ENCODE data around the gene ABCA1.
"Not testable (repeated sequence)": the region's sequence is repeated elsewhere in the genome, so short reads cannot be mapped to it uniquely, and the experiment has no call there.

ABCA1 gene

DNA sequence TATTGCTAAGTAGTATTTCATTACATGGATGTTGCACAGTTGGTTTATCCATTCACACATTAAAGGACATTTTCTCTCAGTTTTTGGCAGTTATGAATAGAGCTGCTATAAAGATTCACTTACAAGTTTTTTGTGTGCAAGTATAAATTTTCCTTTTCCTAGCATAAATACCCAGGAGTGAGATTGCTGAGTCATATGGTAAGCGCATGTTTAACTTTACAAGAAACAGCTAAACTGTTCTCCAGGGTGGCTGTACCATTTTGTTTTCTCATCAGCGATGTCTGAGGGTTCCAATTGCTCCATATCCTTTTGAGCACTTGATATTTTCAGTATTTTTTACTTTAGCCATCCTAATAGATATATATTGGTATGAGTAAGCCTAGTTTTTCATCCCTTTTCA, 16.4 kb upstream of the ABCA1 start:
- DNase-seq (ENCODE audit: low spot score) = no peak
- no peak for TF ChIP-seq CTCF (IDR thresholded peaks at IDR 0.05; ENCODE audit: extremely low read depth, missing control alignments)

- DNase-seq (ENCODE audit: low spot score) = no peak
- TF ChIP-seq CTCF (IDR thresholded peaks at IDR 0.05; ENCODE audit: extremely low read depth, missing control alignments) = no peak
Observed at GRCh38 chr9:104941597-104941996, 13.6 kb upstream of the ABCA1 start.

GRCh38 chr9:104936291-104936690, 8.3 kb upstream of the ABCA1 start:
- DNase-seq (ENCODE audit: low spot score) = no peak
- TF ChIP-seq CTCF (IDR thresholded peaks at IDR 0.05; ENCODE audit: extremely low read depth, missing control alignments) = no peak

DNA sequence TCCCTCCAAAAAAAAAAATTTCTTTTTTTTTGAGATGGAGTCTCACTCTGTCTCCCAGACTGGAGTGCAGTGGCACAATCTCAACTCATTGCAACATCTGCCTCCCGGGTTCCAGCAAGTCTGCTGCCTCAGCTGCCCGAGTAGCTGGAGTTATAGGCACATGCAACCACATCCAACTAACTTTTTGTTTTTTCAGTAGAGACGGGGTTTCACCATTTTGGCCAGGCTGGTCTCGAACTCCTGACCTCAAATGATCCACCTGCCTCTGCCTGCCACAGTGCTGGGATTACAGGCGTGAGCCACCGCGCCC, 7.5 kb upstream of the ABCA1 start:
- not testable (repeated sequence) for DNase-seq (ENCODE audit: low spot score)

DNA sequence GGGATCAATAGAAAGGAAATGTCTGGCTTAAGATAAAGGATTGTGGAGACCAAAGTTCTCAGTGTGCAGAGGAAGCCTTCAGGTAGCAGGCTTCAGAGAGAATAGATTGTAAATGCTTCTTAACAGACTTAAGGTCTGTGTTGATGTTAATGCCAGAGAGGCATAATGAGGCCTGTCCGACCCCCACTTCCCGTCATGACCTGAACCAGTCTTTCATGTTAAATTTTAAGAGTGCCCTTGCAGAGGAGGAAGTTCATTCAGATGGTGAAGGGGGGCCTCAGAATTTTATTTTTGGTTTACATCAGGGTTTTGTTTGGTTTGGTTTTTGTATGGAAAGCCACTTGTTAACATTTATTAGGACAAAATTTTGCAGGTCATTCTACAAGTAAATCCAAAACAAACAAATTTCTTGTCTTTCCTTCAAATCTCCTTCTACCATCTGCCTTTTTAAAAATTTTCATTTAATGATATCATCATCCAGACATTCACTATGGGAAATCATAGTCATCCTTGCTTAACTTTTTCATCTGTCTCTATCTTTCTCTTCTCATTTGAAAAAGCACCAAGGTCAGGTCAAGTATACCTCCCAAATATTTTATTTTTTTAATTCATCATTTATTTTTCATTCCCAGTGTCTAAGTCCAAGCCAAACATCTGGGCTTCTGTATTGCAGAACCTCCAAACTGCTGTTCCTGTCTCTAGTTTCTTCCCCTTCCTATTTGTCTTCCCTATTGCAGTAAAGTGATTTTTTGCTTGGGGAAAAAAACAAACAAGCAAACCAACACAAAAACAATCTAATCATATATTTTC, 6.9 kb upstream of the ABCA1 start:
- DNase-seq (ENCODE audit: low spot score) = no peak
- no peak for TF ChIP-seq CTCF (IDR thresholded peaks at IDR 0.05; ENCODE audit: extremely low read depth, missing control alignments)

- not testable (repeated sequence) for DNase-seq (ENCODE audit: low spot score)
Observed at GRCh38 chr9:104933091-104933490, 5.1 kb upstream of the ABCA1 start.

DNA sequence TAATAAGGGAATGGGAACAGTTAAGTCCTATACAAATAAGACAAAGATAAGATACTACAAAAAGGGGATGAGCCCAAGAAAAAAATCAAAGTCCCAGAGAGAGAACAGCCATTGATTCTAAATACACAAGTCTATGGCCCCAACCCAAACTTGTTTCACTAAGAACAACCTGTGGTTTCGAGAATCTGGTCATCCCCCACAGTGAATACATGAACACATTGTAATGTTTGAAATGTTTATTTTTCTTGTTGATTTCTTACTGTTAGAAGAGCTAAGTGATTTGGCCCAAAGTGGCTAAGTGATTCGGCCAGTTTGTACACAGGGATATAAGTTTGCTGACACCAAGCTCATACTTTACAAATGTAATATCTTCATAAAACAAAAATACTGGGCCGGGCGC, 3.3 kb upstream of the ABCA1 start:
- DNase-seq (ENCODE audit: low spot score) = no peak

GRCh38 chr9:104927216-104927911, 591 bp downstream of the ABCA1 start:
- DNase-seq (ENCODE audit: low spot score) = peak; percentile 52
- no peak for TF ChIP-seq CTCF (IDR thresholded peaks at IDR 0.05; ENCODE audit: extremely low read depth, missing control alignments)

More for the DNA sequence above, 3.3 kb upstream of the ABCA1 start:
- no peak for TF ChIP-seq CTCF (IDR thresholded peaks at IDR 0.05; ENCODE audit: extremely low read depth, missing control alignments)

All from GM20000 (cell line).